GM19238 (cell line): ENCODE measurements around the gene EPC1.

ENCODE experiments used
- DNase-seq: peaks from one replicate; pipeline ENCODE4 v3.0.0; 2011; ENCODE audit warnings: low spot score; ENCODE audit not compliant: insufficient read length

EPC1 gene

DNA sequence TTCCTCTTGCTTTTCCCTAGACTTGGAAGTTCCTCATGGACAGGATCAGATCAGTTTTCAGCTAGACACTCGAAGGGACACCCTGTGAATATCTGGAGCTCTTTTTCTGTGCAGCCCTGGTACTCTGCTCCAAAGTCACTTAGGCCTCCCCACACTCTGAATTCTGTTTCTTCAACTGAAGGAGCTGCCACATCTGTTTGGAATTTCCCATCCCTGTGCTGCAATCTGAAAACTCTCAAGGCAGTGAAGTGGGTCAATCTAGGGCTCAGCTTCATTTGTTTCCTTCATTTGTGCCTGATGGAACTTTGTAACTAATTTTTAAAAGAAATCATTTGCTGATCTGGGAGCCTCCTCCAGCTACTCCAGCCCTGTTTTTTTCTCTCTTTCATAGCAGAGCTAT lies 9.6 kb downstream of the EPC1 start:
- DNase-seq: no peak

GRCh38 chr10:32333849-32334248 lies 13.1 kb downstream of the EPC1 start:
- DNase-seq: no peak

DNA sequence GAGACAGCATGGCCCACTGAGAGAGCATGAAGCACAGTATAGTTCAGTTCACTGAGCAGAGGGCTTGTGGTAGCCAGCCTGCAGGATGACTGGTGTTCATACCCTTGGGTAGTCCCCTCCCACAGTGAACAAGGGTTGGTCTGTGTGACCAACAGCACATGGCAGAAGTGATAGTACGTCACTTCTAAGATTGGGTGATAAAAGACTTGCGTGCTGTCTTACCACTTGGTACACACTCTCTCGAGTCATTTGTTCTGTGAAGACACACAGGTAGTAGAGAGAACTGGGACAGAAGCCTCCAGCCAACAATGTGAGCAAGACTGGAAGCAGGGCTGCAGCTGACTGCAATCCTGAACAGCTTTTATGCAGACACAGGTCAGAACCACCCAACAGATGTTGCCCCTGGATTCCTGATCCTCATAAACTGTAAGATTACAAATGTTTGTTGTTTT lies 14.6 kb downstream of the EPC1 start:
- DNase-seq: peak; percentile 19

DNA sequence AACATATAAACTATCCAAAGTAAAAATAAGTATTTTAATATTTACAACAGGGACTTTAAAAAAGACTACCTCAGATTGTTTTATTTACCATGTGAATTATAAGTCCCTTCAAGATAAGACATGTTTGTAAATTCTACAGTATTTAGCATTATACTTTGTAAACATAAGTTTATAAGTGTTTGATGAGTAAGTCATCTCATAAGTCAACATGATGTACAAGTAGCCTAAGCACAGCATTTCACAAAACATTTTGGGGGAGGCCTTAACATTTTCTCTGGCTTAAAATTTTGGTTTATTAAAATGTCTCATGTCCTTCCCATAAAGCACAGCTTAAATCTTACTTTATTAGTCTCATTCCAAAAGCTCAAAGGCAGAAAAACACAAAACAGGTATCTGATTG lies 15.4 kb downstream of the EPC1 start:
- no peak for DNase-seq

DNA sequence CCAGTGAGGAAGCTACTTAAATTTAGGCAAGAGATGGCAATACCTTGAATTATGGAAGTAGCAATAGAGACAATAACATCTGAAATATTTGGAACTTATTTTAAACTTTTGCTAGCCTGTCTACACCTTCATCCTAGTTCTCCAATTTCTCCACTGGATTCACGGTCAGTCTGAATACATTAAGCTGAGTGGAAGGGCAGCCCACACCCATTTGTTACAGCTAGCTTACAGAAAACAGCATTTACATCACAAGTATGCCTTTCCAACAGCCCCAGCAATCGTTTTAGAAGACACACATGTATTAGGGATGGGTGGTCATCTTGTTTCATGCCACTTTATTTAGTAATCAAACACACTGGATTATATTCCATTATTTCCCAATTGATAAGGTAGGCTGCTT lies 16.7 kb downstream of the EPC1 start:
- no peak for DNase-seq

DNA sequence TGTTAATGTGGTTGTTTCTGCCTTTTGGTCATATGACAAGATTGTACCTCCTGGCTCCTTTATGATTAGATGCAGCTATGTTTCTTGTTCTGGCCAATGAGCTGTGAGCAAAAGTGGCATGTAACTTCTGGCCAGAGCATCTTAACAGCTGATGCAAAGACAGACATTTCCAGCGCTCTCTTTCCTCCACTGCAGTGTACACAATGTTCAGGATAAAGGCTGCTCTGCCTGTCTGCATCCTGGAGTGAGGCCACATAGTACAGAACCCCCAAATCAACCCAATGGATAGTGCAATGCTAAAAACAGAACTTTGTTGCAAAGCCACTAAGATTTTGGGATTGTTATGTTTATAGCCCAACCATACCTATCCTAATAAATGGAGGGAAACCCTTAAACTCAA lies 17.9 kb downstream of the EPC1 start:
- no peak for DNase-seq

DNA sequence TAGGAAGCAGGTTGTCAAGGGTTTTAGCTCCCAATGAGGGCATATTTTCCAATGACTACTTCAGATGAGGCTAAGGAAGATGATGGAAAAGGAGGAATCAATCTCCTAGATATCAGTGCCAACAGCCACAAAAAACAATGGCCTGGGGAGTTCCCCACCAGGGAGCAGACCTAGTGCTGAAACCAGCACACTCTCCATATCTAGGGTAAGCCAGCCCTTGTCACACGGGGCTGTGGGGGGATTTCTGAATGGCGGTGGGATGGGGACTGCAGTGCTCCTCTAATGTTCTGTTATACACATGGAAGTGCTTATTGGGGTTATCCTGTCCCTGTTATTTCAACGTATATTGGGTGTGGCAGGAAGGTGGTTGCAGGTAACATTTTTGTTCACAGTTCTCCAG lies 18.5 kb downstream of the EPC1 start:
- no peak for DNase-seq

- no peak for DNase-seq
Measured at GRCh38 chr10:32327364-32327691, 19.6 kb downstream of the EPC1 start.

DNA sequence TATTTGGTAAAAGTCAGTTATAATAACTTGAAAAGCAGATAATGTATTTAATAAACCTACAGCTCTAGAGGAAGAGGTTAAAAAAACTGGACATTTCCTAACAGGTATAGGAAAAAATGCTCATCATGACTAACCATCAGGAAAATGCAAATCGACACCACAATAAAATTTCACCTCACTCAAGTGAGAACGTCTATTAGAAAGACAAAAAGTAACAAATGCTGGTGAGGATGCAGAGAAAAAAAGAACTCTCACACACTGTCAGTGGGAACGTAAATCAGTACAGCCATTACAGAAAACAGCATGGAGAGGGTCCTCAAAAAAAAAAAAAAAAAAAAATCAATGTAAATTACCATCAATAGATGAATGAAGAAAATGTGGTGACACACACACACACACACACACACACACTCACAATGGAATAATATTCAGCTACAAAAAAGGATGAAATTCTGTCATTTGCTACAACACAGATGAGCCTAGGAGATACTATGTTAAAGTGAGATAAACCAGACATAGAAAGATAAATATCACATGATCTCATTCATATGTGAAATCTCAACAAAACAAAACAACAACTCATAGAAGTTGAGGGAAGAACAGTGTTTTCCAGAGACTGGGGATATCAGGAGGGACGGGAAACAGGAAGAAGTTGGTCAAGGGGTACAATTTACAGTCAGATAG lies 20.1 kb downstream of the EPC1 start:
- no peak for DNase-seq

GRCh38 chr10:32326119-32326518 lies 20.8 kb downstream of the EPC1 start:
- DNase-seq: no peak

GRCh38 chr10:32323051-32323450 lies 23.9 kb downstream of the EPC1 start:
- DNase-seq: no peak

GRCh38 chr10:32321016-32321631 lies 25.8 kb downstream of the EPC1 start:
- DNase-seq: no peak

GRCh38 chr10:32318476-32318896 lies 28.5 kb downstream of the EPC1 start:
- DNase-seq: no peak

DNA sequence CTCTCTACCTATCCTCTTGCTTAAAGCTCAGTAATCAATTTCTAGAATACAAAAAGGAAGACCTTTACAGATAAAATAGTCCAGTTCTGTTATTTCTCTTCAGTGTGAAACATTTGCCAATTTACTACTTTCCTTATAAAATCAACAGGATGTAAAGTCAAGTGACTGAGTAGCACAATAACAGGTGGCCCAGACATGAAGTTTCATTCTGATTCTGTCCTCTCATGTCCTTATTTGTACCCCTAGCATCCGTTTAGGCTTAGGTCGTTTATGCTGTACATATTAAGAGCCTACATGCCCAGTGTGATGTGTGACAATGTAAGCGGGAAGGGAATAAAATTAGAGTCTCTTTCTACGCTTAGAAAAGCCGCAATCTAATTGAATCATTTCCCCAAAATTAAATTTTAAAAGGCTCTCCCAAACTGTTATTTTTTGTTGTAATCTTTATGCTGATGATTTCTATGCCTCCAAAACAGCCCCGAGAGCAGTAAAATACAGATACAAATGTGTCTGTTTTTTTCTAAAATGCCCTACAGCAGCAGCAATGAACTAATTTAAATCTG lies 29.1 kb downstream of the EPC1 start:
- peak; percentile 37 for DNase-seq

DNA sequence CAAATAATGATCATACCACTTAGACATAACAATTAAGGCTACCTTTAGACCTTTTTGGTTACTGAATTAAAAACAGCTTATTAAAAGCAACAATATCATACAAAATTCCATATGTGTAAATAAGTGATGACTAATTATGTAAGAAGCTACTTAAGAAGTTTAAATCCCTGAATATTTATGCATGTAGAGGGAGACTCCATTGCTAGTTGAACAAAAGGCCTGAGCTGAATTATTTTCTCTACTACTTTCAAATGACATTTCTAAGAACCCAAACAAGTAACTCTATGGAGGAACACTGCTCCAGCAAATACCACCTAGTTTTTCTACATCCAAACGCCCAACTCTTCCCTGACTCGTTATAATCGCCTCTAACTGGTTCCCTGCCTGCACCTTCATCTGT lies 31.5 kb downstream of the EPC1 start:
- no peak for DNase-seq

- DNase-seq: no peak
Measured at GRCh38 chr10:32314588-32314987, 32.4 kb downstream of the EPC1 start.

DNA sequence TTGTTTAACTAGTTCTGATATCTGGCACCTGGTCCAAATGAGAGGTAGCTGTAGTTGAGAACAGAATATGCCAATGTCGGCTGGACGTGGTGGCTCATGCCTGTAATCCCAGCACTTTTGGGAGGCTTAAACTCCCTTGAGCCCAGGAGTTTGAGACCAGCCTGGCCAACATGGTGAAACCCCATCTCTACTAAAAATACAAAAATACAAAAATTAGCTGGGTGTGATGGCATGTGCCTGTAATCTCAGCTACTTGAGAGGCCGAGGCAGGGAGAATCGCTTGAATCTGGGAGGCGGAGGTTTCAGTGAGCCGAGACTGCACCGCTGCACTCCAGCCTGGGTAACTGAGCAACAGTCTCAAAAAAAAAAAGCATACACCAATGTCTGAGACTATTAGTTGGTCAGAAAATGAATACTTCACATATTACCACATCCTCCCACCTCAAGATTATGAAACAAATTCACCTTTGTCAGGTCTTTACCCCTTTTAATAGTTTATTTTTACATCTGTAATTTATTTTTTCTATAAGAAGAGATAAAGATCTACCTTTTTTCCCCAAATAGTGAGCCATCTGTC lies 38.8 kb downstream of the EPC1 start:
- no peak for DNase-seq

GRCh38 chr10:32307609-32308008 lies 39.3 kb downstream of the EPC1 start:
- no peak for DNase-seq

DNA sequence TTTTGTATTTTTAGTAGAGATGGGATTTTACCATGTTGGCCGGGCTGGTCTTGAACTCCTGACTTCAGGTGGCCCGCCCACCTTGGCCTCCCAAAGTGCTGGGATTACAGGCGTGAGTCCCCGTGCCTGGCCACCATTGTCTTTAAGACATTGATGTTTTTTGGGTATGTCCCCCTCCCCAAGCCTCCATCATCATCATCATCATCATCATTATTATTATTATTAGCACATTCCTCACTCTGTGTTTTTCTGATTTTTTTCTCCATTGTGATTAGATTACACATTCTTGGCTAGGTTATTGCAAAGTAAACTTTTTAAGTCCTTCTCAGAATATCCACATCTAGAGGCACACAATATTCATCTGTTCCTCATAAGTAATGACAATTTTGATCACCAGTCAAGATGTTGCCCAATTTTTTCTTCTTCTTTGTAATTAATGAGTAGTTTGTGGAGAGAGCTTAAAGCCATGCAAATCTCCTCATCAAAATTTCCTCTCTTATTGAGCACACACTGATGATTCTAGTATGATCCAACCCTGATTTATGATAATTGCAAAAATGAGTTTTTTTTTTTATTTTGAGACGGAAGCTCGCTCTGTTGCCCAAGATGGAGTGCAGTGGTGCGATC lies 47.5 kb downstream of the EPC1 start:
- DNase-seq: no peak

DNA sequence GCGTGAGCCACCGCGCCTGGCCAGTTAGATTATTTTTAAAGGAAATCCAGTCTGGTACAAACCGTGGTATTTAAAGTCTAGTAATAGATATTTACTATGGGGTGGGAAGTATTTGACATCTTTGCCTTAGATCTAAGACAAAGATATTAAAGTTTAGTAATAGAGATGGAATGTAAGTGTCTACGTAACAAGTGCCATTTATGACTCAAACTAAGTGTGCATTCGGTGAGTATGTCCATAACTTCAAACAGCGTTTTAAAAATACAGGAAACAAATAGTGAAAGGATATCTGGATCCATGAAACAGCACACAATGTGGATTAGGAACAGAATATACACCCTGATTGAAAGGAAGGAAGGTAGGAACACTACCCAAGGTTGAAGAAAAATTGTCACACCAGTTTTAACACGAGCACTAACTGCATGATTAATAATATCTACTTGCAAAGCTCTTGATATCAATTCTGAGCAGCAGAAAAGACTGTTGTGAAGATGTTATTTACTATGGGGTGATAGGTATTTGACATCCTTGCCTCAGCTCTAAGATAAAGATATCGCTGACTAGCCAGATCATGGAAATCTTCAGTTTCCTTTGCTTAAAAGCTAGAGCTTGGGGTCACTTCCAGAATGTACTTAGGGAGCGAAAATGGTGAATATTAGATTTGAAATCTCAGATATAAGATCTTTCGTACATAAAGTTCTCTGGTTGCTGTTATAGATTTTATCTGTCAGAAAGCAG lies 48.7 kb downstream of the EPC1 start:
- no peak for DNase-seq

DNA sequence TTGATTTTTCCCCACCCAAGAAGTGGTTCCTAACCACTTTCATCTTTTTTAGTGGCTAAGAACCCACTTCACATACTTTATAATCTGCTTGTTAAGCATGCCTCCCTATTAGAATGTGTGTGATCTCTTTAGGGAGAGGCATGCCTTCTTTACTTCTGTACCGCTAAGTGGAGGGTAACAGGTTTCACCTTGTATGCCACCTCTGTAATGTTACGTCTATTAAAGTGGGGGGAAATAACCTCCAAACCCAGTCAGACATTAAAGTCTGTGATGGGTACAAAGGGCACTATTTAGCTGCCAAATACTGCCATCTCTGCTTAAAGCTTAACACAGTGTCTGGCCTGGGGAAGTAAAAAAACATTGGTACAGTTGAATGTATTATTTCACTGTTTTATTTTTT lies 51.9 kb downstream of the EPC1 start:
- no peak for DNase-seq

GRCh38 chr10:32293581-32293980 lies 53.4 kb downstream of the EPC1 start:
- DNase-seq: no peak
